Endodermal cell (in vitro differentiated cells): Measurements from ENCODE around the gene KCNK3. TPM values are rescaled to one million over a fixed set of nuclear protein-coding genes. Genes with fewer than 3 reads are reported as not detected.
A peak's percentile ranks its signal among the peaks of the same experiment; 100 is the strongest.

Source experiments
- DNase-seq: peaks from one replicate; pipeline ENCODE4 v3.0.0-alpha.2; 2017
- H3K27ac ChIP-seq: 2 replicates; pipeline ENCODE4 v1.5.1; 2013; ENCODE audit warnings: mild to moderate bottlenecking, low read depth, low read length, moderate library complexity
- H3K27me3 ChIP-seq: 2 replicates; pipeline ENCODE4 v1.6.1; 2013; ENCODE audit warnings: mild to moderate bottlenecking, low read length, moderate library complexity; ENCODE audit not compliant: insufficient read depth, control insufficient read depth, poor library complexity, severe bottlenecking
- H3K36me3 ChIP-seq: 2 replicates; pipeline ENCODE4 v1.7.0; 2013; ENCODE audit warnings: mild to moderate bottlenecking, low read length, moderate library complexity; ENCODE audit not compliant: control insufficient read depth, insufficient read depth
- H3K4me1 ChIP-seq: one replicate; pipeline ENCODE4 v1.7.0; 2013; ENCODE audit warnings: low read length; ENCODE audit not compliant: control insufficient read depth, insufficient read depth
- H3K4me3 ChIP-seq: 2 replicates; pipeline ENCODE4 v1.5.1; 2013; ENCODE audit warnings: mild to moderate bottlenecking, low read length, moderate library complexity
- H3K9ac ChIP-seq: 2 replicates; pipeline ENCODE4 v1.6.1; 2013; ENCODE audit warnings: mild to moderate bottlenecking, low read length, moderate library complexity; ENCODE audit not compliant: poor library complexity, severe bottlenecking; ENCODE audit errors: extremely low read depth
- H3K9me3 ChIP-seq: 2 replicates; pipeline ENCODE4 v1.6.1; 2013; ENCODE audit warnings: mild to moderate bottlenecking, low read length, moderate library complexity; ENCODE audit not compliant: control insufficient read depth
- H3K27ac Mint-ChIP-seq: 2 replicates; pipeline ENCODE4 v1.8.0; 2020; ENCODE audit warnings: mixed read lengths
- H3K27me3 Mint-ChIP-seq: 2 replicates; pipeline ENCODE4 v1.8.0; 2021; ENCODE audit warnings: mild to moderate bottlenecking, mixed read lengths; ENCODE audit not compliant: insufficient read depth
- H3K36me3 Mint-ChIP-seq: 2 replicates; pipeline ENCODE4 v1.8.0; 2020; ENCODE audit warnings: low read depth, mixed read lengths
- H3K4me1 Mint-ChIP-seq: 2 replicates; pipeline ENCODE4 v1.8.0; 2020; ENCODE audit warnings: mixed read lengths
- H3K4me3 Mint-ChIP-seq: 2 replicates; pipeline ENCODE4 v1.8.0; 2020; ENCODE audit warnings: mild to moderate bottlenecking, moderate library complexity, mixed read lengths
- H3K9me3 Mint-ChIP-seq: 2 replicates; pipeline ENCODE4 v1.8.0; 2020; ENCODE audit warnings: mild to moderate bottlenecking, mixed read lengths
- CTCF ChIP-seq: fragments of 200-600 bp; sonication (generic); conservative IDR thresholded peaks from 2 replicates; pipeline ENCODE4 v1.5.0; 2021; ENCODE audit warnings: antibody characterized with exemption, mild to moderate bottlenecking
- whole genome bisulfite sequencing, 2 experiments: methylation state at CpG; one replicate each; pipeline versions ENCODE4 v1.1.5 to v1.1.7; 2013; ENCODE audit warnings: missing lambda C conversion rate in 2 of 2, mixed read lengths in 1 of 2; ENCODE audit not compliant: insufficient coverage in 1 of 2, insufficient read length in 1 of 2; 5-methylcytosine and 5-hydroxymethylcytosine counted together
- total RNA-seq, 2 donors: library from RNA; stranded (reverse); fragmentation: NEBNext Ultra II Directional in 1 of 2; extraction: Animal tissue kit (Norgen Biotek cat#: 25700) in 1 of 2; gene quantifications; 2 replicates in 1 of 2; 3 replicates in 1 of 2; pipeline ENCODE4 v1.2.1, GENCODE V29; 2021

KCNK3 gene
- total RNA-seq, 2 donors from 2014 or later, result not detected

- Histone ChIP-seq H3K4me3 (peak within 1 kb of the TSS; percentile 95), H3K36me3 (no peaks in the 10 kb centered on the region), H3K27ac (no peak within 1 kb of the TSS), H3K27me3 (no peaks in the 10 kb centered on the region), H3K9ac (peak within 1 kb of the TSS; percentile 74), H3K9me3 (no peaks in the 10 kb centered on the region), H3K4me1 (peaks cover 16% of the 10 kb centered on the region)
- no peaks in the 10 kb centered on the region for H3K36me3 Mint-ChIP-seq
- DNase-seq, result peak; percentile 91
- H3K27ac Mint-ChIP-seq, result peak within 1 kb of the TSS; percentile 85
- peaks cover 23% of the 10 kb centered on the region for H3K4me1 Mint-ChIP-seq
- 3 to 7% methylated on average over 39 to 68 of the region's 68 CpGs for WGBS, 2 experiments
- H3K27me3 Mint-ChIP-seq, result no peaks in the 10 kb centered on the region
- H3K9me3 Mint-ChIP-seq, result no peaks in the 10 kb centered on the region
- no peak for TF ChIP-seq CTCF
- H3K4me3 Mint-ChIP-seq, result peak within 1 kb of the TSS; percentile 84
These were observed 71.8 kb downstream of the KCNK3 start, which contains the start of gene SLC35F6 for GRCh38 chr2:26764078-26764887. Gene SLC35F6 (plus strand): TSS chr2:26764284. CDS start chr2:26764350, 66 bp downstream.

- peaks cover 23% of the 10 kb centered on the region for H3K4me1 Mint-ChIP-seq
- peak overlapping the region; percentile 74 for H3K9ac ChIP-seq
- no peaks in the 10 kb centered on the region for H3K9me3 Mint-ChIP-seq
- DNase-seq, result no peak
- H3K9me3 ChIP-seq, result no peaks in the 10 kb centered on the region
- no peak for TF ChIP-seq CTCF
- H3K27me3 ChIP-seq, result no peaks in the 10 kb centered on the region
- H3K4me1 ChIP-seq, result peaks cover 16% of the 10 kb centered on the region
- H3K27me3 Mint-ChIP-seq, result no peaks in the 10 kb centered on the region
- H3K27ac ChIP-seq, result no peak overlapping the region
- no peaks in the 10 kb centered on the region for H3K36me3 ChIP-seq
- H3K27ac Mint-ChIP-seq, result no peak overlapping the region
- peak overlapping the region; percentile 95 for H3K4me3 ChIP-seq
- no peaks in the 10 kb centered on the region for H3K36me3 Mint-ChIP-seq
- H3K4me3 Mint-ChIP-seq, result peak overlapping the region; percentile 84
- 51 to 53% methylated on average over 3 of the region's 3 CpGs for WGBS, 2 experiments
These were observed 72.4 kb downstream of the KCNK3 start for GRCh38 chr2:26764906-26765305.

GRCh38 chr2:26765475-26766200, 73.1 kb downstream of the KCNK3 start:
- H3K36me3 Mint-ChIP-seq, result no peaks in the 10 kb centered on the region
- H3K4me1 Mint-ChIP-seq, result peaks cover 23% of the 10 kb centered on the region
- H3K9ac ChIP-seq, result no peak overlapping the region
- DNase-seq, result no peak
- H3K4me1 ChIP-seq, result peaks cover 16% of the 10 kb centered on the region
- no peaks in the 10 kb centered on the region for H3K27me3 ChIP-seq
- no peak for TF ChIP-seq CTCF
- H3K27ac Mint-ChIP-seq, result no peak overlapping the region
- peak overlapping the region; percentile 84 for H3K4me3 Mint-ChIP-seq
- 92 to 93% methylated on average over 4 to 10 of the region's 10 CpGs for WGBS, 2 experiments
- H3K4me3 ChIP-seq, result peak overlapping the region; percentile 95
- H3K36me3 ChIP-seq, result no peaks in the 10 kb centered on the region
- H3K27ac ChIP-seq, result no peak overlapping the region
- no peaks in the 10 kb centered on the region for H3K9me3 Mint-ChIP-seq
- H3K27me3 Mint-ChIP-seq, result no peaks in the 10 kb centered on the region
- H3K9me3 ChIP-seq, result no peaks in the 10 kb centered on the region
